ENCODE measurements around the gene ALPI.

- TF ChIP-seq CTCF (tag by site-specific recombination; IDR thresholded peaks at IDR 0.05): no peak
- TF ChIP-seq OSR2 (tag by site-specific recombination; IDR thresholded peaks at IDR 0.05): no peak
- TF ChIP-seq ZNF169 (tag by site-specific recombination; IDR thresholded peaks at IDR 0.05): no peak
- no peak for TF ChIP-seq ZNF184 (tag by site-specific recombination; IDR thresholded peaks at IDR 0.05)
- no peak for TF ChIP-seq HOXD13 (CRISPR knock-in tag; IDR thresholded peaks at IDR 0.05; ENCODE audit: borderline replicate concordance)
- no peak for TF ChIP-seq SETDB1 (IDR thresholded peaks at IDR 0.05; ENCODE audit: insufficient read length, low read length)
- no peak for TF ChIP-seq KLF10 (tag by site-specific recombination; IDR thresholded peaks at IDR 0.05)
- TF ChIP-seq SALL2 (tag by site-specific recombination; IDR thresholded peaks at IDR 0.05; ENCODE audit: borderline replicate concordance): no peak
Measured at GRCh38 chr2:232487385-232488096, 31.6 kb downstream of the ALPI start, which contains the start of gene ECEL1.
